ENCODE results near the gene PRKAR1B.
"Not testable (repeated sequence)": the region's sequence is repeated elsewhere in the genome, so short reads cannot be mapped to it uniquely, and the experiment has no call there.

The PRKAR1B gene

DNA sequence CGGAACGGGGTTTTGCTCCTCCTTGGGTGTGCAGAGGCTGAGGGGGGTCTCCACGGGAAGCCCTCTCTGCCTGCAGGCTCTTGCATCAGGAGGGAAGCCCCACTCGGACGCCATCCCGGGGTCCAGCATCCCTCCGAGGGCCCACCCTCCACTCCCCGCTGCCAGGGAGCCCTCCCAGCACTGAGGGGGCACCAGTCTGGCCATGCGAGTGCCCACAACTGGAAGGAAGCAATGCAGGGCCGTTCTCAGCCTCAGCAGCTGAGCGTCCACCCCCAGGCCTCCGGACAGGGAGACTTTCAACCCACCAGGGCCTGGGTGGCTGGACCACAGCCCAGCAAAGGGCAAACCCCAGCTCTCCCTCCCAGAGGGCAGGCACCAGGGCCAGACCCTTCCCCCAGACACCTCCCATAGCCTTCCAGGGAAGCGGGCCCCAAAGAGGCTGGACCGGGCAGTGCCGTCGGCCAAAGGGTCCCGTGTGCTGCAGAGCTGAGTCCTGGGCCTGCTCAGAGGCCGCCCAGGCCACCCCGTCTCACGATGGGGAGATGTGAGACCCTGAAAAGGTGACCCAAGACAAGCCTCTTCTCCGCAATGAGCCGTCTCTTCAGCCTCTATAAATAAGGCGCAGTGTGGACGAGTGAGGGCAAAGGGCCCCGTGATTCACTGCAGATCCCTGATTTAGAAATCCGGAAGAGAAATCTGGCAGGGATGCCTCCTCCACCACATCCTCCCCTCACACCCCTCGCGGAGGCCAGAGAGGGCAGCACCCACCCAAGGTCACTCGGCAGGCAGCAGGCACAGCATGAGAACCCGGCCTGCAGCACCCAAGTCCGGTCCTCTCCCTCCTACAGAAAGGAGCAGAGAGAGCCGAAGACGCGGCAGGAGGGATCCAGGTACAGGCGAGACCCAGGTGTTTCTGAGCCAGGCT, 82.4 kb downstream of the PRKAR1B start:
- DNase-seq (ENCODE audit: low read depth in 2 of 2), result no peak

DNA sequence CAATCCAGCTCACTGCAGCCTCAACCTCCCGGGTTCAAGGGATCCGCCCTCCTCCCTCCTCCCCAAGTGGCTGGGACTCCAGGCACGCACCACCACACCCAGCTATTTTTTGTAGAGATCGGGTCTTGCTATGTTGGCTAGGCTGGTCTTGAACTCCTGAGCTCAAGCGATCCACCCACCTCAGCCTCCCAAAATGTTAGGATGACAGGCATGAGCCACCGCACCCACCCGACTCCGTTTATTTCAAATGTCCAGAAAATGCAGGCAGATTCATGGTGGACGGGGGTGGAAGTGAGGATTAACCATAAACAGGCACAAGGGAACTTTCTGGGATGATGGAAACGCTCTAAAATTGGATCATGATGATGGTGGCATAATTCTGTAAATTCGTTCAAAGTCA, 85.1 kb downstream of the PRKAR1B start:
- no peak for DNase-seq (ENCODE audit: low read depth in 2 of 2)

- DNase-seq (ENCODE audit: low read depth in 2 of 2), result no peak
Observed at GRCh38 chr7:641269-641671, 85.8 kb downstream of the PRKAR1B start.

GRCh38 chr7:638256-639011, 88.6 kb downstream of the PRKAR1B start:
- DNase-seq (ENCODE audit: low read depth in 2 of 2), result no peak

DNA sequence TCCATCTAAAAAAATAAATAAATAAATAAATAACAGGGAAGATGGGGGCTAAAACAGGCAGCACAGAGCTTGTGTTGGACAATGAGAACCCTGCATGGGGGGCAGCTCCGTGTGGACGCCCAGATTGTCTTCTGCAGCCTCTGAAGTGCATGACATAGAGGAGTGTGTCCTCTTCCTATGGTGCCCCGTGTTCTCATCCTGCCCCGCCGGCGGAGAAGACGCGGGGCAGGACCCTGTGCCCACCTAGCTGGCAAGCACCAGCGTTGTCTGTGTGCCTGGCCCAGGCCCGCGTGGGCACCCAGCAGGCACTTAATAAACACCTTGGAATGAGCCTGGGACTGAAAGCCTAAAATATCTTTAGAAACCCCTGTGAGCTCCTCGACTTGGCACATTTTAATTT, 89.3 kb downstream of the PRKAR1B start:
- DNase-seq (ENCODE audit: low read depth in 2 of 2), result no peak

- no peak for DNase-seq (ENCODE audit: low read depth in 2 of 2)
Observed at GRCh38 chr7:636396-636795, 90.7 kb downstream of the PRKAR1B start.

DNA sequence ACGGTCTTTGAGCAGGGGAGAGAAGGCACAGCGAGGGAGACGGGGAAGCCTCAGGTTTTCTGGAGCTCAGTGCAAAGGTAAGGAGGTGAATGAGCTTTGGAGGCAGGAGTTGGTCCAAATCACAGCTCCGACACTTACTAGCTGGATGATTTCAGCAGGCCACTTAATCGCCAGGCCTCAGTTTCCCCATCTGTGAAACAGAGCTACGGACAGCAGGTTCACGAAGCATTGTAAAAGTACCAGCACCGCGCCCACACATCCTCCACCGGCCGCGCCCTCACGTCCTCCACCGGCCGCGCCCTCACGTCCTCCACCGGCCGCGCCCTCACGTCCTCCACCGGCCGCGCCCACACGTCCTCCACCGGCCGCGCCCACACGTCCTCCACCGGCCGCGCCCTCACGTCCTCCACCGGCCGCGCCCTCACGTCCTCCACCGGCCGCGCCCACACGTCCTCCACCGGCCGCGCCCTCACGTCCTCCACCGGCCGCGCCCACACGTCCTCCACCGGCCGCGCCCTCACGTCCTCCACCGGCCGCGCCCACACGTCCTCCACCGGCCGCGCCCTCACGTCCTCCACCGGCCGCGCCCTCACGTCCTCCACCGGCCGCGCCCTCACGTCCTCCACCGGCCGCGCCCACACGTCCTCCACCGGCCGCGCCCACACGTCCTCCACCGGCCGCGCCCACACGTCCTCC, 91.2 kb downstream of the PRKAR1B start:
- not testable (repeated sequence) for DNase-seq (ENCODE audit: low read depth in 2 of 2)

GRCh38 chr7:635227-635626, 91.9 kb downstream of the PRKAR1B start:
- DNase-seq (ENCODE audit: low read depth in 2 of 2), result no peak

GRCh38 chr7:633381-634018, 93.6 kb downstream of the PRKAR1B start:
- no peak for DNase-seq (ENCODE audit: low read depth in 2 of 2)

DNA sequence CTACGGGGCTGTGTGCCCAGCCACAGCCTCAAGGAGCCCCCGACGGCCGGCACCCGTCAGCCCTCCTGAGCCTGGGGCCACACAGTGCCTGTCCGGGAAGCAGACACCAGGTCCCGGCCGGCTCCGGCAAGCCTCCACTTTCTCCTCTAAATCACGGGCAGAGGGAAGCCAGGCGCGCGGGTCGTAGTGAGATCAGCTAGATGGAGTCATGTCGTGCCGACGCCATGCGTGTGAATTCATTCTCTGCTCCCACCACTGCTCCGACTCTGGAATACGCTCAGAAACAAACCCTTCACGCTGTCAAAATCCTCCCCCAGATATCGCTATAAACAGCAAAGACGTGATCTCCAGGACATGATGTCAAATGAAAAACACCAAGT, 94.3 kb downstream of the PRKAR1B start:
- DNase-seq (ENCODE audit: low read depth in 2 of 2), result no peak

- no peak for DNase-seq (ENCODE audit: low read depth in 2 of 2)
Observed at GRCh38 chr7:631964-632830, 94.9 kb downstream of the PRKAR1B start.

GRCh38 chr7:631291-631711, 95.8 kb downstream of the PRKAR1B start:
- DNase-seq (ENCODE audit: low read depth in 2 of 2), result no peak

DNA sequence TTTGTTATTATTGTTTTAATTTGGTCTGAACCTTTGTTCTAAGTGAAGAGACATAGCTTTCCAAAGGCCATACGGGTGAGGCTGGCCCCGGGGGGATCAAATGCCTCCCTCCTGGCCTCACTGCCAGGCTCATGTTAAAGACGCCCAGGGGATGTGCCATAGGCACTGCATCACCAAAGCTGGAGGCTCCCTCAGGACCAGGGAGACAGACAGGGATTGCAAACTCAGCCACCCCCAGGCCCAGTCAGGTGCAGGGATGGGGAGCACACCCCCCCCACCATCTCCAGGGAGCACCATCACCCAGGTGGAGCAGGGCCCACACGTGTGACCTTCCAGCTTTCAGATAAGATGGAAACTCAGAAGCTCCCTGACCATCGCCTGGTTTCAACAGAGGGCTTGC, 96.5 kb downstream of the PRKAR1B start:
- no peak for DNase-seq (ENCODE audit: low read depth in 2 of 2)

DNA sequence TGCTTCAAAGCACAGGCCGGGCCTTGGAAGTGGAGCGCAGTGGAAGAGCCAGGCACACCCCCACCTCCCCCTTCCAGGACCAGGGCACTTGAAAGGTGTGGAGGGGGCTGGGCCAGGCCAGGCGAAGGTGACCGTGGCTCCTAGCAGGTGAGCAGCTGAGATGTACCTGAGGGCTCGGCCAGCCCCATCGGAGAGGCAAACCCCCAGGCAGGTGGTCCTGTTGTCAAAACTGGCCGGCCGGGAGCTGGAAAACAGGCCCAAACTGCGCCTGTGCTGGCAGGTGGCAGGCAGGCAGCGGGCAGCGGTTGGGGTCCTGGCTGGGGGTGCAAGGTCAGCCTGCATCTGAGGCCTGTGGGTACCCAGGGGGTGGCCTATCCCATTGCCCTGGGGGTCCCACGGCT, 97.0 kb downstream of the PRKAR1B start:
- no peak for DNase-seq (ENCODE audit: low read depth in 2 of 2)

DNA sequence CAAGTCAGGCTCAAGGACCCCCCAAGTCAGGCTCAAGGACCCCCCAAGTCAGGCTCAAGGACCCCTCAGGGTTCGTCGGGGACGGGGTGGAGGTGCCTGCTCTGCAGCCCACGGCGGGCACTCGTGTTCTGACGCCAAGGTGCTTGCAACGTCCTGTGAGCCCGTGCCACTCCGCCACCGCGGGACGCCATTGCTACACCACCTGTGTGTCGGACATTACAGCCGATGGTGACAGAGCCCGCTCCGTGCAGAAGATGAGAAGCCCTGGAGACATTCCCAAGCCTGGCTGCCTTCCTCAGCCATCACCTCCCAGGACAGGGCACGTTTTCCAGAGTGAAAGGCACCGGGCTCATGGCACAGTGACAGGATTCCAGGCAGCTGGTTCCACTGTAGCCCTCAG, 98.3 kb downstream of the PRKAR1B start:
- DNase-seq (ENCODE audit: low read depth in 2 of 2), result no peak

- DNase-seq (ENCODE audit: low read depth in 2 of 2), result no peak
Observed at GRCh38 chr7:628402-628763, 98.7 kb downstream of the PRKAR1B start.

- no peak for DNase-seq (ENCODE audit: low read depth in 2 of 2)
Observed at GRCh38 chr7:627661-628401, 99.2 kb downstream of the PRKAR1B start.

DNA sequence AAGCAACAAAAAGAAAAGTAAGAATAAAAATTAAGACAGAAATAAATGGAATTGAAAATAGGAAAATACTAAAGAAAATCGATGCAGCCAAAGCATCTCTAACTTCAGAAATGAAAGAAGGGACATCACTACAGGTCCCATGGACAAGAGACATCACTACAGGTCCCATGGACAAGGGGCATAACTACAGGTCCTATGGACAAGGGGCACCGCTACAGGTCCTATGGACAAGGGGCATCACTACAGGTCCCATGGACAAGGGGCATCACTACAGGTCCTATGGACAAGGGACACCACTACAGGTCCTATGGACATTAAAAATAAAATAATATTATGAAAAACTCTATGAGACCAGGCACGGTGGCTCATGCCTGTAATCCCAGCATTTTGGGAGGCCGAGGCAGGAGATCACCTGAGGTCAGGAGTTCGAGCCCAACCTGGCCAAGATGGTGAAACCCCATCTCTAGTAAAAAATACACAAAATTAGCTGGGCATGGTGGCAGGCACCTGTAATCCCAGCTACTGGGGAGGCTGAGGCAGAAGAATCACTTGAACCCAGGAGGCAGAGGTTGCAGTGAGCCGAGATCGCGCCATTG, 101.6 kb downstream of the PRKAR1B start:
- no peak for DNase-seq (ENCODE audit: low read depth in 2 of 2)

GRCh38 chr7:623464-623863, 103.6 kb downstream of the PRKAR1B start:
- DNase-seq (ENCODE audit: low read depth in 2 of 2), result no peak

All from fibroblast of skin of left biceps (primary cell).